Lung (tissue), 12 donors: ENCODE measurements around the gene GDPD3. TPM values are rescaled to one million over a fixed set of nuclear protein-coding genes. Genes with fewer than 3 reads are reported as not detected.

Experiments used
- ATAC-seq: fragments of 200-7000 bp; cut with Tn5 transposase; one replicate; pipeline ENCODE4 v1.9.1; 2020; ENCODE audit warnings: moderate number of reproducible peaks; ENCODE audit not compliant: insufficient read depth, low FRiP score
- DNase-seq, 3 donors: peaks; one replicate each; pipeline ENCODE4 v3.0.0-alpha.2; 2013 to 2017
- H3K27ac ChIP-seq, 2 donors: one replicate each; pipeline ENCODE4 v1.5.1; 2013; ENCODE audit warnings: mild to moderate bottlenecking in 2 of 2, moderate library complexity in 2 of 2, control low read depth in 1 of 2, inconsistent platforms in 1 of 2, low read depth in 1 of 2, low read length in 1 of 2
- H3K27me3 ChIP-seq, 3 donors: one replicate each; pipeline ENCODE4 v1.5.1; 2013; ENCODE audit warnings: low read length in 2 of 3; ENCODE audit not compliant: control insufficient read depth in 3 of 3, insufficient read depth in 3 of 3
- H3K36me3 ChIP-seq, 4 donors: one replicate each; pipeline ENCODE4 v1.5.1; 2013; ENCODE audit warnings: low read length in 4 of 4, mild to moderate bottlenecking in 1 of 4, moderate library complexity in 1 of 4; ENCODE audit not compliant: control insufficient read depth in 4 of 4, insufficient read depth in 4 of 4
- H3K4me1 ChIP-seq, 5 donors: one replicate each; pipeline ENCODE4 v1.5.1; 2013; ENCODE audit warnings: low read length in 5 of 5, mild to moderate bottlenecking in 2 of 5, moderate library complexity in 1 of 5; ENCODE audit not compliant: control insufficient read depth in 5 of 5, insufficient read depth in 5 of 5
- H3K4me3 ChIP-seq: one replicate; pipeline ENCODE4 v1.5.1; 2013; ENCODE audit warnings: mild to moderate bottlenecking, control low read depth, moderate library complexity
- H3K9ac ChIP-seq, 2 donors: one replicate each; pipeline ENCODE4 v1.5.1; 2013; ENCODE audit warnings: low read length in 2 of 2, control low read depth in 1 of 2; ENCODE audit not compliant: insufficient read depth in 1 of 2
- H3K9me3 ChIP-seq, 4 donors: one replicate each; pipeline ENCODE4 v1.5.1; 2013; ENCODE audit warnings: low read length in 3 of 4, mild to moderate bottlenecking in 1 of 4, moderate library complexity in 1 of 4; ENCODE audit not compliant: control insufficient read depth in 4 of 4, insufficient read depth in 3 of 4
- CTCF ChIP-seq: IDR thresholded peaks from 2 replicates; pipeline ENCODE4 v1.5.1; 2012; ENCODE audit warnings: mild to moderate bottlenecking; ENCODE audit errors: control extremely low read depth, extremely low read depth
- WGBS, 2 donors: extraction: QIAGEN DNeasy Blood & Tissue Kit; methylation state at CpG; one replicate each; pipeline ENCODE4 v1.1.7; 2013; 5-methylcytosine and 5-hydroxymethylcytosine counted together
- polyA plus RNA-seq, 2 donors: library from polyadenylated mRNA; stranded (reverse); fragments of 200-250 nt; gene quantifications; one replicate each; pipeline ENCODE4 v1.2.1, GENCODE V29; 2013
- total RNA-seq, 2 donors: library from RNA; depleted of rRNA in 1 of 2; stranded (reverse); fragments of >200 nt in 1 of 2; gene quantifications; one replicate each; pipeline ENCODE4 v1.2.1, GENCODE V29; 2014 to 2021
- donor health status: control.
- donor health status: control.
- donor health status: Bipolar disorder and iron deficiency.
- donor health status: healthy.
- donor health status: DM: yes; HTN: yes; CAD: no.

Gene GDPD3
- total and polyA plus RNA-seq, 4 donors, result 4.1 to 6.0 (median 5.5) TPM

- WGBS, 2 donors, result 54 to 62% methylated on average over 13 of the region's 13 CpGs
- Histone ChIP-seq H3K9ac (no peak overlapping the region), H3K9me3 (no peaks in the 10 kb centered on the region), H3K36me3 (no peaks in the 10 kb centered on the region), H3K27me3 (no peaks in the 10 kb centered on the region), H3K27ac (no peak overlapping the region), H3K4me1 (no peaks in the 10 kb centered on the region), H3K4me3 (no peak overlapping the region)
- DNase-seq (peak in 1 of 3 donors; percentile 8), ATAC-seq (no peak)
- no peak for TF ChIP-seq CTCF
Observed at GRCh38 chr16:30139583-30140481, 26.5 kb upstream of the GDPD3 start.

GRCh38 chr16:30137897-30138296 lies 24.6 kb upstream of the GDPD3 start:
- ATAC-seq, result no peak
- 75 to 79% methylated on average over 8 of the region's 8 CpGs for WGBS, 2 donors
- Histone ChIP-seq H3K9me3 (no peaks in the 10 kb centered on the region), H3K4me3 (no peak overlapping the region), H3K9ac (no peak overlapping the region), H3K27ac (no peak overlapping the region), H3K36me3 (no peaks in the 10 kb centered on the region), H3K4me1 (no peaks in the 10 kb centered on the region), H3K27me3 (no peaks in the 10 kb centered on the region)
- no peak for TF ChIP-seq CTCF
- no peak for DNase-seq

- H3K9me3 ChIP-seq, result no peaks in the 10 kb centered on the region
- no peak overlapping the region for H3K9ac ChIP-seq
- H3K4me3 ChIP-seq, result no peak overlapping the region
- H3K27ac ChIP-seq, result no peak overlapping the region
- ATAC-seq, result no peak
- no peak for TF ChIP-seq CTCF
- peaks cover 0 to 1% (median 0%) of the 10 kb centered on the region in 5 donors for H3K4me1 ChIP-seq
- WGBS, 2 donors, result 42 to 69% methylated on average over 11 of the region's 11 CpGs
- no peak for DNase-seq
- H3K36me3 ChIP-seq, result no peaks in the 10 kb centered on the region
- no peaks in the 10 kb centered on the region for H3K27me3 ChIP-seq
Observed at GRCh38 chr16:30136971-30137605, 23.8 kb upstream of the GDPD3 start.
